ENCODE measurements around the gene HORMAD2. TPM values are rescaled to one million over a fixed set of nuclear protein-coding genes. Genes with fewer than 3 reads are reported as not detected.

The HORMAD2 gene
- polyA plus RNA-seq, 3 donors: not detected

DNA sequence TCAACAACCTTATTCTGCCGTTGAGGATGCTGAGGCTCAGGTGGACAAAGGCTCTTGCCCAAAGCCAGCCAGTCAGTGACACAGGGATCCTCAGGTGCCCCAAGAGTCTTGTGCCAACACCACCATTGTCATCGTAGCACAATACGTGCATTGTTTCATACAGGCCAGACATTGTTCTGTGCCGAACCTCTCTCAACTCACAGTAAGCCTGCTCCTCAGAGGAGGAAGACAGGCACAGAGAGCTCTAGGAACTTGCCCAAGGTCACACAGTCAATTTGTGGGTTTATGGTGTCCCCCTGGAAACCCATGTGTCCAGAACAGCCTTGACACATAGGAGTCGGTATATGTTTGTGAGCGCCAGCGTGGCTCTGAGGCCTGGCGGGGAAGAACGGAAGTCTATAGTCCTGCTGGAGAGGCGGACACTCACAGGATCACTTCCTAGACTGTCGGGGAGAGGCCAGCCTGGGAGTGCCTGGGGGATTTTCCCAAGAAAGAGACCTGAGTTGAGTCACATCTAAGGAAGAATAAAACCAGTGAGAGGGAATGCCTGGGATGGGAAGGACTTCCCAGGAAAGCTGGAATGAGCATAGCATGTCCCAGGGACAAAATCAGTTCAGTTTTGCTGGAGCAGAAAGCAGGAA lies 146.0 kb downstream of the HORMAD2 start:
- DNase-seq: no peak

Other genes with a start within 250 kb of the HORMAD2 start
- 10 to 100 TPM; 49.1 to 54.4 (median 52.1) TPM for gene ASCC2, start 242.2 kb upstream of the HORMAD2 start, polyA plus RNA-seq (ENCODE audit: insufficient read length in 3 of 3)
- gene MTMR3, start 197.3 kb upstream of the HORMAD2 start, polyA plus RNA-seq (ENCODE audit: insufficient read length in 3 of 3): 10 to 100 TPM; 32.4 to 47.5 (median 44.9) TPM
- gene LIF, start 166.3 kb downstream of the HORMAD2 start, polyA plus RNA-seq (ENCODE audit: insufficient read length in 3 of 3): 1 to 10 TPM; 2.2 to 3.4 (median 3.0) TPM
- under 1 TPM in 1 of 3 donors, not detected in 2; 0.04 TPM for gene OSM, start 186.4 kb downstream of the HORMAD2 start, polyA plus RNA-seq (ENCODE audit: insufficient read length in 3 of 3)
- 10 to 100 TPM; 12.9 to 14.5 (median 13.2) TPM for gene CASTOR1, start 209.0 kb downstream of the HORMAD2 start, polyA plus RNA-seq (ENCODE audit: insufficient read length in 3 of 3)
- 10 to 100 TPM; 15.1 to 20.3 (median 18.0) TPM for gene TBC1D10A, start 246.5 kb downstream of the HORMAD2 start, polyA plus RNA-seq (ENCODE audit: insufficient read length in 3 of 3)

Measured in renal pelvis (tissue), 4 donors.